ENCODE measurements around the gene PTGER1.

- TF ChIP-seq POLR2A (IDR thresholded peaks at IDR 0.05; ENCODE audit: low read length), result no peak
- TF ChIP-seq GATA1 (IDR thresholded peaks at IDR 0.05; ENCODE audit: low read depth, low read length), result no peak
These were observed 19.3 kb upstream of the PTGER1 start for GRCh38 chr19:14494411-14494810.
